ENCODE measurements around the gene OR6K2. TPM values are rescaled to one million over a fixed set of nuclear protein-coding genes. Genes with fewer than 3 reads are reported as not detected.

OR6K2 gene
- polyA plus RNA-seq, 3 donors = not detected

DNA sequence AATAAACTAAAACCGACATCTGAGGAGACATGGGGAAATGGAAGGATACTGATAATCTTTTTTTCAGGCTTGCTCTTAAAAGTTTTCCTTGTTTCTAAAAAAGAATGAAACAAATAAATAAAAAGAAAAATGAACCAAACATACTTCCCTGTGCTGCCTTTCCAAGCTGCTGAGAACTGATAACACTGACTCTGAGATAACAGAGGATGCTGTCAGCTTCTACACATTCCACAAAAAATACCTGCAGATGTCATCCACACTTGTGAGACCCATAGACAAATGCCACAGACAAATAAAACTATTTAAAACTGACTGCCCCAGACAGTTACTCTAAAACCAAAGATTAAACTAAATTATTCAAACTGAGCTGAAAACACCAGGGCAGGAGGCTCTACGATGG is 32.1 kb upstream of the OR6K2 start:
- H3K36me3 Mint-ChIP-seq = no peaks in the 10 kb centered on the region
- Histone ChIP-seq H3K9ac (ENCODE audit: insufficient read depth, low read length, poor library complexity, severe bottlenecking) (no peak overlapping the region), H3K4me2 (replicated peaks; ENCODE audit: extremely low read depth, low read length, poor library complexity, severe bottlenecking) (no peak overlapping the region), H3K36me3 (replicated peaks in 1 of 2; ENCODE audit: control insufficient read depth in 1 of 2, insufficient read depth in 2 of 2, low read length in 2 of 2) (no peaks in the 10 kb centered on the region), H3K4me1 (ENCODE audit: control insufficient read depth in 1 of 2, insufficient read depth in 2 of 2, low read length in 2 of 2) (peaks cover 3 to 14% of the 10 kb centered on the region in 2 donors), H3K27ac (ENCODE audit: low read depth in 1 of 2, low read length in 2 of 2) (no peak overlapping the region), H4K20me1 (ENCODE audit: insufficient read depth, low read length) (no peaks in the 10 kb centered on the region), H3K9me3 (replicated peaks in 1 of 2; ENCODE audit: control insufficient read depth in 1 of 2, insufficient read depth in 1 of 2, low read length in 2 of 2) (no peaks in the 10 kb centered on the region), H3K79me2 (ENCODE audit: insufficient read depth, low read length) (no peaks in the 10 kb centered on the region), H3K27me3 (ENCODE audit: control insufficient read depth in 2 of 2, insufficient read depth in 2 of 2, low read length in 2 of 2) (no peaks in the 10 kb centered on the region), H3K4me3 (replicated peaks in 1 of 3; ENCODE audit: low read depth in 2 of 3, low read length in 3 of 3) (no peak overlapping the region), H2AFZ (ENCODE audit: insufficient read depth, low read depth, low read length, poor library complexity, severe bottlenecking) (no peak overlapping the region)
- H3K27ac Mint-ChIP-seq = no peak overlapping the region
- H3K4me3 Mint-ChIP-seq = no peak overlapping the region
- intact Hi-C loops (cut with micrococcal nuclease) = no loop called here
- TF ChIP-seq, protein P1, sequence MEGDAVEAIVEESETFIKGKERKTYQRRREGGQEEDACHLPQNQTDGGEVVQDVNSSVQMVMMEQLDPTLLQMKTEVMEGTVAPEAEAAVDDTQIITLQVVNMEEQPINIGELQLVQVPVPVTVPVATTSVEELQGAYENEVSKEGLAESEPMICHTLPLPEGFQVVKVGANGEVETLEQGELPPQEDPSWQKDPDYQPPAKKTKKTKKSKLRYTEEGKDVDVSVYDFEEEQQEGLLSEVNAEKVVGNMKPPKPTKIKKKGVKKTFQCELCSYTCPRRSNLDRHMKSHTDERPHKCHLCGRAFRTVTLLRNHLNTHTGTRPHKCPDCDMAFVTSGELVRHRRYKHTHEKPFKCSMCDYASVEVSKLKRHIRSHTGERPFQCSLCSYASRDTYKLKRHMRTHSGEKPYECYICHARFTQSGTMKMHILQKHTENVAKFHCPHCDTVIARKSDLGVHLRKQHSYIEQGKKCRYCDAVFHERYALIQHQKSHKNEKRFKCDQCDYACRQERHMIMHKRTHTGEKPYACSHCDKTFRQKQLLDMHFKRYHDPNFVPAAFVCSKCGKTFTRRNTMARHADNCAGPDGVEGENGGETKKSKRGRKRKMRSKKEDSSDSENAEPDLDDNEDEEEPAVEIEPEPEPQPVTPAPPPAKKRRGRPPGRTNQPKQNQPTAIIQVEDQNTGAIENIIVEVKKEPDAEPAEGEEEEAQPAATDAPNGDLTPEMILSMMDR (IDR thresholded peaks at IDR 0.05) = no peak
- peaks cover 0 to 2% (median 0%) of the 10 kb centered on the region in 7 donors for H3K9me3 Mint-ChIP-seq
- H3K4me1 Mint-ChIP-seq = peaks cover 17% of the 10 kb centered on the region
- no peaks in the 10 kb centered on the region for H3K27me3 Mint-ChIP-seq (ENCODE audit: low read depth in 3 of 3)
- 100% methylated on average over 1 of the region's 2 CpGs for WGBS (ENCODE audit: insufficient coverage)
- DNase-seq = no peak

DNA sequence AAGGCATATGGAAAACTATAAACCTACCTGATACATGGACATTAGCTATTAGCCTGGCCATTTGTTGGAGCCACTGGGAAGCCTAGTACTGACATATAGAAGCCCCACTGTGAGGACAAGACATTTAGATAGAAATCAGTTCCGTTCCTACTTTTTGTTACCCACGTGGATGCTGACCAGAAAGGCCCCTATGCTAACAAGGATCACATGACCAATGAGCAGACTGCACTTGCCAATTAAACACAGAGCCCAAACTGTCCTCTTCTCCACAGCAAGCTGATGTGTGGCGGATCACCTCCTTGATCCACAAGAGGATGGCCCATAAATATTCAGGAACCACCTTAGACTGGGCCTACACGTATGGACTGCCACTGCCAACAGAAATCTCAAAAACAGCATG is 31.3 kb upstream of the OR6K2 start:
- no peak for DNase-seq
- Histone ChIP-seq H3K27me3 (ENCODE audit: control insufficient read depth in 2 of 2, insufficient read depth in 2 of 2, low read length in 2 of 2) (no peaks in the 10 kb centered on the region), H3K9me3 (replicated peaks in 1 of 2; ENCODE audit: control insufficient read depth in 1 of 2, insufficient read depth in 1 of 2, low read length in 2 of 2) (no peaks in the 10 kb centered on the region), H3K27ac (ENCODE audit: low read depth in 1 of 2, low read length in 2 of 2) (no peak overlapping the region), H3K36me3 (replicated peaks in 1 of 2; ENCODE audit: control insufficient read depth in 1 of 2, insufficient read depth in 2 of 2, low read length in 2 of 2) (no peaks in the 10 kb centered on the region), H3K4me3 (replicated peaks in 1 of 3; ENCODE audit: low read depth in 2 of 3, low read length in 3 of 3) (no peak overlapping the region), H3K9ac (ENCODE audit: insufficient read depth, low read length, poor library complexity, severe bottlenecking) (no peak overlapping the region), H3K79me2 (ENCODE audit: insufficient read depth, low read length) (no peaks in the 10 kb centered on the region), H2AFZ (ENCODE audit: insufficient read depth, low read depth, low read length, poor library complexity, severe bottlenecking) (no peak overlapping the region), H4K20me1 (ENCODE audit: insufficient read depth, low read length) (no peaks in the 10 kb centered on the region), H3K4me1 (ENCODE audit: control insufficient read depth in 1 of 2, insufficient read depth in 2 of 2, low read length in 2 of 2) (peaks cover 3 to 14% of the 10 kb centered on the region in 2 donors), H3K4me2 (replicated peaks; ENCODE audit: extremely low read depth, low read length, poor library complexity, severe bottlenecking) (no peak overlapping the region)
- H3K4me3 Mint-ChIP-seq = no peak overlapping the region
- TF ChIP-seq, protein P1 (IDR thresholded peaks at IDR 0.05) = no peak
- H3K36me3 Mint-ChIP-seq = no peaks in the 10 kb centered on the region
- 94% methylated on average over 4 of the region's 4 CpGs for WGBS (ENCODE audit: insufficient coverage)
- intact Hi-C loops (cut with micrococcal nuclease) = no loop called here
- H3K4me1 Mint-ChIP-seq = peaks cover 17% of the 10 kb centered on the region
- peaks cover 0 to 2% (median 0%) of the 10 kb centered on the region in 7 donors for H3K9me3 Mint-ChIP-seq
- no peaks in the 10 kb centered on the region for H3K27me3 Mint-ChIP-seq (ENCODE audit: low read depth in 3 of 3)
- H3K27ac Mint-ChIP-seq = no peak overlapping the region
